ENCODE data around the gene TMEM214. TPM values are rescaled to one million over a fixed set of nuclear protein-coding genes. Genes with fewer than 3 reads are reported as not detected.

The TMEM214 gene
- total RNA-seq, 1 donor = 70.4 TPM

DNA sequence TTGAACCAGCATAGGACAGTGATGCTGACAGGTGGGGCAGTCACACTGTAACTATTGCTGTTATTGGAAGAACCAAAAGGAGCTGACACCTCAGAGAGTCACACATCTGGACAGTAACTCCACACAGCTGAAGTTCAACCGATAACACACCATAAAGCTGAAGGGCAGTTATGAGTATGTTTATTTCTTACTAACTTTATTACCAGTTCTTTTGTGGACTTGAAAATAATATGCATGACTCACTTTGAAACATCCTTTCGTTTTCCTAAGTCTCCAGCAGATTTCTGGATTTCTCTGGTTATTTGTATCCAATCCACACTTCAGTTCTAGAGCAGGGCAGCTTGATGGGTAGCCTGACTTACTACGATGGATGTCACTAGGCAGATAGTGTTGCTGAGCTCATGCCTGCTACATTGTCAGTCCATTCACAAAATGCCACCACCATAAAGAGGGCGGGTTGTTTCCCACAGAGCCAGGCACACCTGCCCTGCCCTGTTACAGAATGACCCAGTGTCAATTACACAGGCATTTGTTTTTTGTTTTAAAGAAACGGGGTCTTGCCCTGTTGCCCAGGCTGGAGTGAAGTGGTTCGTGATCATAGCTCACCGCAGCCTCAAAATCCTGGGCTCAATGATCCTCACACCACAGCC is 10.3 kb downstream of the TMEM214 start:
- no peak for TF ChIP-seq CTCF (IDR thresholded peaks at IDR 0.05; ENCODE audit: insufficient read depth, low read depth, low read length)
- no peak overlapping the region for H3K4me3 ChIP-seq (ENCODE audit: low read depth, low read length)
- DNase-seq (ENCODE audit: low read depth) = peak; percentile 89

- no peak for TF ChIP-seq CTCF (IDR thresholded peaks at IDR 0.05; ENCODE audit: insufficient read depth, low read depth, low read length)
- no peak for DNase-seq (ENCODE audit: low read depth)
- peak overlapping the region; percentile 88 for H3K4me3 ChIP-seq (ENCODE audit: low read depth, low read length)
Measured at GRCh38 chr2:27049422-27050280, 16.9 kb downstream of the TMEM214 start.

GRCh38 chr2:27050281-27050995 is 17.7 kb downstream of the TMEM214 start:
- peak overlapping the region; percentile 88 for H3K4me3 ChIP-seq (ENCODE audit: low read depth, low read length)
- peak; percentile 41 for TF ChIP-seq CTCF (IDR thresholded peaks at IDR 0.05; ENCODE audit: insufficient read depth, low read depth, low read length)
- DNase-seq (ENCODE audit: low read depth) = peak; percentile 95

GRCh38 chr2:27050996-27051901 is 18.5 kb downstream of the TMEM214 start, which contains the start of gene AGBL5:
Gene AGBL5, plus strand, starts transcription at chr2:27051668. Its CDS starts 1,291 bp downstream, at chr2:27052959.
- peak within 1 kb of the TSS; percentile 88 for H3K4me3 ChIP-seq (ENCODE audit: low read depth, low read length)
- DNase-seq (ENCODE audit: low read depth) = peak; percentile 94
- no peak for TF ChIP-seq CTCF (IDR thresholded peaks at IDR 0.05; ENCODE audit: insufficient read depth, low read depth, low read length)

DNA sequence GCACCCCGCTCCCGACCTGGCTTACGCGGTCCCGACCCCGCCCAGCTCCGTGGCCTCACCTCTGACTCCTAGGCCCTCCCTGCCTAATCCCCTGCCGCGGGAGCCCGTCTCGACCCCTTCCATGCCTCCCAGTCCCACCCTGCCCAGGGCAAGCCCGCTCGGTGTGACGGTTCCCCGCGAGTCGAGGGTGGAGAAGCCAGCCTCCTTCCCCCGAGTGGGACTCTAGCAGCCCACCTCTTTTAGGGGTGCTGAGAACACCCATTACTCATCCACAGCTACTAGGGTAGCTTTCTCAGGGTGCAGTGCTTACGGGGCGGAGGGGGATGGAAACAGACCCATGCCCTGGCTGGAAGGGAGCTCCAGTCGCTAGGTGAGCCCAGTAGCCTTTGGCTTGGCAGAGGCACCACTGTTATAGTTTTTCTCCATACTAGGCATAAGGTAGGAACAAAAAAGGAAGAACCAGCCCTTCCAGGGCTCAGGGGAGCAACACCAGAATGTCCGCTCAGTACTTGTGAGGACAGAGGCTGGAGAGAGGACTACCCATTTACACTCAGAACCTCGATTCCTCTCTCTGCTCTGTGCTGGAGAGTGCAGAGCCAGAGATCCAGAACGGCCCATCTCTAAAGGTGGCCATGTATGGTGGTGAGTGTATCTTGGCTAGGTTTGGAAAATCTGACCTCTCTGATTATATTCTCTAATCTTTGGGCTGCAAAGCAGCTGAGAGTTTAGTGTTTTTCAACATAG is 19.3 kb downstream of the TMEM214 start:
- TF ChIP-seq CTCF (IDR thresholded peaks at IDR 0.05; ENCODE audit: insufficient read depth, low read depth, low read length) = no peak
- no peak for DNase-seq (ENCODE audit: low read depth)
- H3K4me3 ChIP-seq (ENCODE audit: low read depth, low read length) = peak overlapping the region; percentile 88

All from fibroblast of villous mesenchyme (primary cell).